Adipocyte (in vitro differentiated cells): ENCODE results near the gene PSMB4.

Experiments
- DNase-seq: peaks from one replicate; pipeline ENCODE4 v3.0.0-alpha.2; 2015; ENCODE audit warnings: low read depth
- H3K27me3 ChIP-seq: replicated peaks from 2 replicates; pipeline ENCODE4 v1.7.0; 2013; ENCODE audit warnings: mild to moderate bottlenecking, low read length, moderate library complexity; ENCODE audit not compliant: control insufficient read depth, insufficient read depth
- H3K36me3 ChIP-seq: 2 replicates; pipeline ENCODE4 v1.7.0; 2013; ENCODE audit warnings: low read length, mild to moderate bottlenecking, moderate library complexity; ENCODE audit not compliant: control insufficient read depth, insufficient read depth, severe bottlenecking
- H3K4me1 ChIP-seq: 2 replicates; pipeline ENCODE4 v1.7.0; 2013; ENCODE audit warnings: mild to moderate bottlenecking, low read length, moderate library complexity; ENCODE audit not compliant: control insufficient read depth, insufficient read depth
- H3K4me3 ChIP-seq: 2 replicates; pipeline ENCODE4 v1.7.0; 2013; ENCODE audit warnings: mild to moderate bottlenecking, low read length, moderate library complexity
- H3K9ac ChIP-seq: 2 replicates; pipeline ENCODE4 v1.7.0; 2013; ENCODE audit warnings: mild to moderate bottlenecking, low read length, moderate library complexity
- H3K9me3 ChIP-seq: 2 replicates; pipeline ENCODE4 v1.7.0; 2013; ENCODE audit warnings: mild to moderate bottlenecking, low read length, moderate library complexity; ENCODE audit not compliant: control insufficient read depth

PSMB4 gene

DNA sequence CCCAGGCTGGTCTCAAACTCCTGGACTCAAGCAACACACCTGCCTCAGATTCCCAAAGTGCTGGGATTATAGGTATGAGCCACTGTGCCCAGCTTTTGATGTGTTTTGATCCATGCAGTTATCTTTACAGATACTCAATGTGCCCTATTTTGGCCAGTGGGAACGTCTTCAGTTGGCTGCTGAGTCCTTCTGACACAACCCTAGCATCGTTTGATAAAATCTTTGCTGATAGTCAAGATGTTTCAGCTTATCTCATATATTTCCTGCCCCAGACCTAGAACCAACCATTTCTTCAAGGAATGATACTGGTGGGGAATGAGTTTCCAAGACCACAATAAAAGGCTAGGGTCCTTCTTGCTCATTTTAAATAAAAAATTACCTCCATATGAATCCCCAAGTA is 48.3 kb downstream of the PSMB4 start:
- Histone ChIP-seq H3K36me3 (peaks cover 7% of the 10 kb centered on the region), H3K4me3 (no peak overlapping the region), H3K4me1 (peaks cover 18% of the 10 kb centered on the region), H3K27me3 (no peaks in the 10 kb centered on the region), H3K9me3 (no peaks in the 10 kb centered on the region), H3K9ac (no peak overlapping the region)
- DNase-seq, result no peak
